Measurements from ENCODE around the gene PIK3CD. TPM values are rescaled to one million over a fixed set of nuclear protein-coding genes. Genes with fewer than 3 reads are reported as not detected.

PIK3CD gene
- total and polyA plus RNA-seq, 2 of the 8 experiments (the other 6 are each of a cell fraction or from before 2014, with no cell fraction given) = 20.6 to 24.1 TPM

GRCh38 chr1:9646037-9646436 is 5.5 kb upstream of the PIK3CD start:
- Histone ChIP-seq H3K36me3 (ENCODE audit: control insufficient read depth in 2 of 4, insufficient read depth in 4 of 4, low read length in 3 of 4) (no peaks in the 10 kb centered on the region), H3K4me2 (ENCODE audit: insufficient read depth in 1 of 2, low read depth in 2 of 2, low read length in 2 of 2) (no peak overlapping the region), H3K4ac (replicated peaks; ENCODE audit: insufficient read length, low read depth, low read length) (no peak overlapping the region), H4K91ac (replicated peaks; ENCODE audit: insufficient read length, low read length) (no peak overlapping the region), H2AK5ac (ENCODE audit: low read depth, low read length) (no peak overlapping the region), H3K79me2 (ENCODE audit: control insufficient read depth in 1 of 2, insufficient read depth in 2 of 2, low read length in 2 of 2) (no peaks in the 10 kb centered on the region), H4K8ac (ENCODE audit: extremely low read depth, insufficient read depth, low read length) (no peak overlapping the region), H2BK5ac (ENCODE audit: low read depth, low read length) (no peak overlapping the region), H4K20me1 (replicated peaks in 1 of 2; ENCODE audit: control insufficient read depth in 1 of 2, insufficient read depth in 2 of 2, low read length in 2 of 2) (no peaks in the 10 kb centered on the region), H3K23me2 (ENCODE audit: low read depth, low read length) (no peaks in the 10 kb centered on the region), H3K14ac (ENCODE audit: insufficient read length) (no peak overlapping the region), H3K23ac (ENCODE audit: insufficient read length) (no peak overlapping the region), H3K56ac (replicated peaks; ENCODE audit: insufficient read length, low read depth, low read length) (no peak overlapping the region), H3K18ac (ENCODE audit: extremely low read depth, low read length) (no peak overlapping the region), H3K4me1 (replicated peaks in 1 of 4; ENCODE audit: control insufficient read depth in 3 of 4, insufficient read depth in 4 of 4, low read length in 3 of 4) (no peaks in the 10 kb centered on the region), H3K4me3 (ENCODE audit: extremely low read depth in 1 of 4, insufficient read depth in 2 of 4, low read depth in 3 of 4, low read length in 4 of 4) (no peak overlapping the region), H3K9me3 (ENCODE audit: insufficient read depth in 2 of 2, low read depth in 1 of 2, low read length in 1 of 2) (no peaks in the 10 kb centered on the region), H2BK15ac (ENCODE audit: low read length) (no peak overlapping the region), H2BK12ac (ENCODE audit: low read depth, low read length) (no peak overlapping the region), H2BK120ac (replicated peaks; ENCODE audit: low read depth, low read length) (no peak overlapping the region), H4K5ac (ENCODE audit: insufficient read length, low read depth, low read length) (no peak overlapping the region), H3K79me1 (ENCODE audit: low read depth, low read length) (no peaks in the 10 kb centered on the region), H2AFZ (ENCODE audit: low read length) (no peak overlapping the region), H2BK20ac (ENCODE audit: low read length) (no peak overlapping the region), H3K27ac (ENCODE audit: low read depth, low read length) (no peak overlapping the region), H3K27me3 (replicated peaks in 1 of 4; ENCODE audit: control insufficient read depth in 3 of 4, extremely low read depth in 1 of 4, insufficient read depth in 3 of 4, low read length in 3 of 4) (peaks cover 0 to 10% (median 7%) of the 10 kb centered on the region in 4 experiments; a peak in 5 of 7 replicates), H3K9ac (replicated peaks in 1 of 4; ENCODE audit: extremely low read depth in 1 of 4, low read depth in 3 of 4, low read length in 3 of 4) (no peak overlapping the region)
- no peak for TF ChIP-seq EP300 (IDR thresholded peaks at IDR 0.05; ENCODE audit: borderline replicate concordance in 1 of 2, low read depth in 2 of 2, low read length in 2 of 2)
- TF ChIP-seq HDAC2 (IDR thresholded peaks at IDR 0.05; ENCODE audit: borderline replicate concordance in 1 of 2, low read depth in 2 of 2, low read length in 2 of 2) = no peak
- TF ChIP-seq NANOG (IDR thresholded peaks at IDR 0.05; ENCODE audit: insufficient read depth, low read depth, low read length, poor library complexity, severe bottlenecking) = no peak
- ChIA-PET CTCF (ENCODE audit: partially characterized antibody) (interaction anchor here (1.6 kb wide), 1 partner anchor 71 kb away, joined by 4 read pairs; no protein-coding TSS in a partner anchor), POLR2A (ENCODE audit: partially characterized antibody) (no interaction called here)
- WGBS, 2 experiments (ENCODE audit: extremely low coverage in 1 of 2, insufficient coverage in 1 of 2, insufficient read length in 1 of 2, insufficient replicate concordance in 2 of 2, low coverage in 1 of 2, low lambda C conversion rate in 2 of 2, missing lambda C conversion rate in 1 of 2) = 91% methylated on average over 13 of the region's 13 CpGs; no CpG with 5 or more reads in 1 of the 2 experiments
- no peak for DNase-seq (ENCODE audit: low read depth in 1 of 2, low spot score in 2 of 2)
- FAIRE-seq = no peak

Measured in H1 (cell line).